ENCODE measurements around the gene POU2AF3.
A peak's percentile ranks its signal among the peaks of the same experiment; 100 is the strongest.
"Not testable (repeated sequence)": the region's sequence is repeated elsewhere in the genome, so short reads cannot be mapped to it uniquely, and the experiment has no call there.

Gene POU2AF3, protein sequence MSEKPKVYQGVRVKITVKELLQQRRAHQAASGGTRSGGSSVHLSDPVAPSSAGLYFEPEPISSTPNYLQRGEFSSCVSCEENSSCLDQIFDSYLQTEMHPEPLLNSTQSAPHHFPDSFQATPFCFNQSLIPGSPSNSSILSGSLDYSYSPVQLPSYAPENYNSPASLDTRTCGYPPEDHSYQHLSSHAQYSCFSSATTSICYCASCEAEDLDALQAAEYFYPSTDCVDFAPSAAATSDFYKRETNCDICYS

DNA sequence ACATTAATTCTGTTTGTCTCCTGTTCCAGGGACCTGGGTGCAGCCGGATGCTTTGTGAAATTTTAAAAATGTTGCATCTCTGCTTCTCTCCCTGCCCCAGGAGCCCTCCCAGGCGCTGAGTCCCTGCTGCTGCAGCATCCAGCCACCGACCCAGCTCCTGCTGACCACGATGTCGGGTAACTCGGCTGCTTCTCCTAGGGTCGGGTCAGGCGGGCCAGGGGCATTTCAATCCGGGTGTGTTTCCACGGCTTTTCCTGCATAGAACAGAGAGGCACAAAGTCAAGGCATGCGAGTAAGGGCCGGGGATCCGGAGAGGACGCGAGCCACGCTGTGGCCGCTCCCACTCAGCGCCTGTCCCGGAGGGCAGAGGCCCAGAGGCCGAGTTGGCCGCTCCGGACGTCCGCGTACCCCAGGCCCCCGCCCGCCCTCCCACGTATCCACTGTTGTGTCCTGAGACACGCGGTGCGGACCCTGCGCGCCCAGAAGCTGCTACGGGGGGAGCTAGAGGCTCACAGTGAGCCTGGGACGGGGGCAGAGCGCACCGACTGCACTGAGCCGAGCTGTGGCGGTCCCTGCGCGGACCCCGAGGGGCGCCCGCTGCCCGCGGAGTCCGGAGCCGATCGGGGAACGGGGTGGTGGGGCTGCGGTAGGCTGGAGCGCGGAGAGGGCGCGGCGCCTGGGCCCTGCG, at the start of gene POU2AF3:
TSS of gene POU2AF3 (plus strand) at position 134 of the 688 bp plus-strand sequence. CDS start at position 170, 36 bp downstream.
- Histone ChIP-seq H3K36me3 (ENCODE audit: control insufficient read depth, insufficient read depth, low read length) (no peaks in the 10 kb centered on the region), H3K4me1 (ENCODE audit: control insufficient read depth, insufficient read depth, low read length) (peaks cover 22% of the 10 kb centered on the region), H3K4me3 (ENCODE audit: low read length) (peak within 1 kb of the TSS; percentile 84), H3K9ac (ENCODE audit: low read length) (peak within 1 kb of the TSS; percentile 85), H3K27ac (ENCODE audit: low read depth, low read length) (peak within 1 kb of the TSS; percentile 94), H3K27me3 (ENCODE audit: control insufficient read depth, insufficient read depth, low read length) (no peaks in the 10 kb centered on the region)

DNA sequence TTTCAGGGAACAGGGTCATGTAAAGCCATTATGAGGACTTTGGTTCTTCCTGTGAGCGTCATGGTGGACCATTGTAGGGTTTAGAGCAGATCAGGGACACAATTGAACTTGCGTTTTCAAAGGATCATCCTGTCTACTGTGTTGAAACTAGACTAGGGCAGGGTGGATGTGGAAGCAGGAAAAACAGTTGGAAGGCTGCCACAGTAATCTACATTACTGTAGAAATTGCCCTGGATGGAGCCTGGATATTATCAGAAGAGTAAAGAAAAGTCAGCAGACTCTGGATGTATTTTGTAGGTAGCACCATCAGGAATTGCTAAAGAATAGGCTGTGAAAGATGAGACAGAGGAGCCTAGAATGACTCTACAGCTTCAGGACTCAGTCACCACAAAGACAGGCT, 47.4 kb upstream of the POU2AF3 start:
- H3K4me1 ChIP-seq (ENCODE audit: control insufficient read depth, insufficient read depth, low read length) = no peaks in the 10 kb centered on the region
- H3K4me3 ChIP-seq (ENCODE audit: low read length) = no peak overlapping the region
- H3K27me3 ChIP-seq (ENCODE audit: control insufficient read depth, insufficient read depth, low read length) = no peaks in the 10 kb centered on the region
- no peaks in the 10 kb centered on the region for H3K36me3 ChIP-seq (ENCODE audit: control insufficient read depth, insufficient read depth, low read length)
- no peak overlapping the region for H3K9ac ChIP-seq (ENCODE audit: low read length)
- H3K27ac ChIP-seq (ENCODE audit: low read depth, low read length) = no peak overlapping the region

DNA sequence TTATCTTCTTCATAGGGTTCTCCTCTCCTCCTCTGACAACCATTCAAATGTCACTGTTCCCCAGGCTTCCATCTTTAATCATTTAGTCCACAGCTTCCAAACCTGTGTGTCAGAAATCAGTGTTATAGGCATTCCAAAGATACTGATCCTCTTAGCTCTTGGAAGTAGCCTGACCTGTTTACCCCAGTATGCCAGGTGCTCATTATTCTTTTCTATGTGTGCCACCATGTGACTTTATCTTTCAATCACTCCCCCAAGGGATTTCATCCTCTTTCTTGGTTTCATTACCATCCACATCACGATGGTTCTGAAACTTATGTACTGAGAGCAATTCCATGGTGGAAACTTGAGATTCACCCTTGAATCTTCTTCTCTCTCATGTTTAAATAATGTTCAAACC, 45.2 kb upstream of the POU2AF3 start:
- Histone ChIP-seq H3K36me3 (ENCODE audit: control insufficient read depth, insufficient read depth, low read length) (no peaks in the 10 kb centered on the region), H3K4me1 (ENCODE audit: control insufficient read depth, insufficient read depth, low read length) (no peaks in the 10 kb centered on the region), H3K4me3 (ENCODE audit: low read length) (no peak overlapping the region), H3K27ac (ENCODE audit: low read depth, low read length) (no peak overlapping the region), H3K9ac (ENCODE audit: low read length) (no peak overlapping the region), H3K27me3 (ENCODE audit: control insufficient read depth, insufficient read depth, low read length) (no peaks in the 10 kb centered on the region)

DNA sequence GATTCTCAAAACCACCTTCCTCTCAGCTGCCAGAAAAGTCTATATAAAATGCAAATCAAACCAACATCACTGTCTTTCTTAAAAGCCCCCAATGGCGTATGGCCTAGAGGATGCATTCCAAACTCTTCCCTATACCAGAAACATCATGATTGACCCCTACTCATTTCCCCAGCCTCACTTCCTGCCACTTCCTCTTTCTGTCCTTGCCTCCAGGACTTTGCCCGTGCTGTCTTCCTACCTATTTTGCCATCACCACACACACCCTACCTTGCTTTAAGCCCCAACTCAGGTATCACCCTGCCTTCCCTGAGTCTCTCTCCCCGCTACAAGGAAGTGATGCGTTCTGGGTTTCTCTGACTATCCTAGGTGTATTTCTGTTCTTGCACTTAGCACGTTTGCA, 44.7 kb upstream of the POU2AF3 start:
- Histone ChIP-seq H3K4me1 (ENCODE audit: control insufficient read depth, insufficient read depth, low read length) (no peaks in the 10 kb centered on the region), H3K27ac (ENCODE audit: low read depth, low read length) (no peak overlapping the region), H3K36me3 (ENCODE audit: control insufficient read depth, insufficient read depth, low read length) (no peaks in the 10 kb centered on the region), H3K9ac (ENCODE audit: low read length) (no peak overlapping the region), H3K4me3 (ENCODE audit: low read length) (no peak overlapping the region), H3K27me3 (ENCODE audit: control insufficient read depth, insufficient read depth, low read length) (no peaks in the 10 kb centered on the region)

DNA sequence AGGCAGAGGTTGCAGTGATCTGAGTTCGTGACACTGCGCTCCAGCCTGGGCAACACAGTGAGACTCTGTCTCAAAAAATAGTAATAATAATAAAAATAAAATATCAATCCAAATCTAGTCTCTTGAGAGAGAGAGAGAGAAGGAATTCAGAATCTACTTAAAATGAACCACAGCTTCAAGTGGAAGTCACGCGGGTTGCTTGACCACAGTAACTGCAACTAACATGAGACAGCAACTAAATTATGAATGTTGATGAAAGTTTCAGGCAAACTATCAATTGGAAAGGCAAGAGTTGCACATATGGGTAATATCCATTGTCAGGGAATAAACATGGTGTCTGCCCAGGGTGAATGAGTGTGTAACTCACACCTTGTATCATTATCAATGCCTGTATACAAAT, 40.3 kb upstream of the POU2AF3 start:
- Histone ChIP-seq H3K9ac (ENCODE audit: low read length) (no peak overlapping the region), H3K4me3 (ENCODE audit: low read length) (no peak overlapping the region), H3K27ac (ENCODE audit: low read depth, low read length) (no peak overlapping the region), H3K27me3 (ENCODE audit: control insufficient read depth, insufficient read depth, low read length) (no peaks in the 10 kb centered on the region), H3K36me3 (ENCODE audit: control insufficient read depth, insufficient read depth, low read length) (no peaks in the 10 kb centered on the region), H3K4me1 (ENCODE audit: control insufficient read depth, insufficient read depth, low read length) (no peaks in the 10 kb centered on the region)

DNA sequence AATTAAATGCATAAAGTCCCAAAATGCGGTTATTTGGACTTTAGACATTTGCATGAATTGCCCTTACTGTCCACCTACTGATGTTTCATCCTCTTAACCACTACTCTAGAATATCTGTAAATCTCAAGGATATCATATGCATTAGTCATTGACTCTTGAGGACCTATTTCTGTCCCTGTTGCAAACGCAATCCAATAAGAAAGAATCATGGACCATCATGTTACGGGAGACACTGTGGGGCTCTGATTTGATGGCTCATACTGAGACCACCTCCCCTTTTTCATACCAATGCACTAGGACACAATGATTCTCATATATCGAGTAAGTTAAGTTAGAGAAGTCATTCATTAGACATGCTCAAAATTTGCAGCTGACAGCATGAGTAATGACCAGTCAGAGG, 38.5 kb upstream of the POU2AF3 start:
- no peaks in the 10 kb centered on the region for H3K4me1 ChIP-seq (ENCODE audit: control insufficient read depth, insufficient read depth, low read length)
- no peak overlapping the region for H3K4me3 ChIP-seq (ENCODE audit: low read length)
- no peaks in the 10 kb centered on the region for H3K27me3 ChIP-seq (ENCODE audit: control insufficient read depth, insufficient read depth, low read length)
- no peak overlapping the region for H3K9ac ChIP-seq (ENCODE audit: low read length)
- H3K27ac ChIP-seq (ENCODE audit: low read depth, low read length) = no peak overlapping the region
- no peaks in the 10 kb centered on the region for H3K36me3 ChIP-seq (ENCODE audit: control insufficient read depth, insufficient read depth, low read length)

DNA sequence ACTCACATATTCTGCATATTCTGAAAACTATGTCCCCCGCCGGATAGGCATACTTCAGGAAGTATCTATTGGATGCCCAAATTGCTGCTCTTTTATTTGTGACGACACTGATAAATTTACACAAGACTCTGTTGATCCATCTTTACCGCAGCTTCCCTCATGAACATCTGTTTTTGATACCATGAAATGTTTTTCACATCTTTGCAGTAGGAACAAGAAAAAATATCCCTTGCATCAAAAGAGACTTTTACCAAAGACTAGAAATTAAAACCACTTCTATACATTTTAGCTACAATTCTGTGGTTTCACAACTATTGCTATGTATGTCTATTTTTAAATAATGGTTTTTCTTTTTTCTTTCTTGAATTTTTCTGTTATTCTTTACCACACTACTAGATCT, 37.5 kb upstream of the POU2AF3 start:
- Histone ChIP-seq H3K36me3 (ENCODE audit: control insufficient read depth, insufficient read depth, low read length) (no peaks in the 10 kb centered on the region), H3K27ac (ENCODE audit: low read depth, low read length) (no peak overlapping the region), H3K9ac (ENCODE audit: low read length) (no peak overlapping the region), H3K4me3 (ENCODE audit: low read length) (no peak overlapping the region), H3K27me3 (ENCODE audit: control insufficient read depth, insufficient read depth, low read length) (no peaks in the 10 kb centered on the region), H3K4me1 (ENCODE audit: control insufficient read depth, insufficient read depth, low read length) (no peaks in the 10 kb centered on the region)

DNA sequence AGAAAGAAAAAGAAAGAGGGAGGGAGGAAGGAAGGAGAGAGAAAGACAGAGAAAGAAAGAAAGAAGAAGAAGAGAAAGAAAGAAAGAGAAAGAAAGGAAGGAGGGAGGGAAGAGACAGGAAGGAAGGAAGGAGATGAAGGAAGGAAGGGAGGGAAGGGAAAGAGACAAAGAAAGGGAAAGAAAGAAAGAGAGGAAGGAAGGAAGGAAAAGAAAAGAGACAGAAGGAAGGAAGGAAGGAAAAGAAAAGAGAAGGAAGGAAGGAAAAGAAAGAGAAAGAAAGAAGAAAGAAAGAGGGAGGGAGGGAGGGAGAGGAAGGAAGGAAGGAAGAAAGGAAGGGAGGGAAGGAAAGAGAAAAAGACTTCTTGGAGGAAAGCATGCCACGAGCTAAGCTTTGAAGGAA, 33.7 kb upstream of the POU2AF3 start:
- H3K27me3 ChIP-seq (ENCODE audit: control insufficient read depth, insufficient read depth, low read length) = no peaks in the 10 kb centered on the region
- no peak overlapping the region for H3K4me3 ChIP-seq (ENCODE audit: low read length)
- no peak overlapping the region for H3K27ac ChIP-seq (ENCODE audit: low read depth, low read length)
- no peaks in the 10 kb centered on the region for H3K36me3 ChIP-seq (ENCODE audit: control insufficient read depth, insufficient read depth, low read length)
- H3K9ac ChIP-seq (ENCODE audit: low read length) = no peak overlapping the region
- H3K4me1 ChIP-seq (ENCODE audit: control insufficient read depth, insufficient read depth, low read length) = peaks cover 3% of the 10 kb centered on the region

DNA sequence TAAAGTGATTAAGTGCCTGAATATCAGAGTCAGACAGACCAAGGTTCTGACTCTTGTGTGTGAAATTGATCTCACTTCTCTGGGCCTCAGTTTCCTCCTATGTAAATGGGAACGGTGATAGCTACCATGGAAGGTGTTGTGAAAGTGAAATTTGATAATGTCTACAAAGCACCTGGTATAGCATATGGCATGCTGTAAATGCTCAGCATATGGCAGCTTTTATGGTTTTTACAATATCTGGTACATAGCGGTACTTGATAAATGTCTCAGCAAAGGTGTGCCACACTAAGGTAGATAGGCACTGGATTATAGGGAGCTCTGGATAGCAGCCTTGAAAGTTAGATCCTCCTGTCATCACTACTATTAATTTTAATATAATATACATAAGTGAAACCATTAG, 32.9 kb upstream of the POU2AF3 start:
- H3K27ac ChIP-seq (ENCODE audit: low read depth, low read length) = no peak overlapping the region
- peaks cover 3% of the 10 kb centered on the region for H3K4me1 ChIP-seq (ENCODE audit: control insufficient read depth, insufficient read depth, low read length)
- no peak overlapping the region for H3K9ac ChIP-seq (ENCODE audit: low read length)
- no peaks in the 10 kb centered on the region for H3K27me3 ChIP-seq (ENCODE audit: control insufficient read depth, insufficient read depth, low read length)
- H3K4me3 ChIP-seq (ENCODE audit: low read length) = no peak overlapping the region
- no peaks in the 10 kb centered on the region for H3K36me3 ChIP-seq (ENCODE audit: control insufficient read depth, insufficient read depth, low read length)

DNA sequence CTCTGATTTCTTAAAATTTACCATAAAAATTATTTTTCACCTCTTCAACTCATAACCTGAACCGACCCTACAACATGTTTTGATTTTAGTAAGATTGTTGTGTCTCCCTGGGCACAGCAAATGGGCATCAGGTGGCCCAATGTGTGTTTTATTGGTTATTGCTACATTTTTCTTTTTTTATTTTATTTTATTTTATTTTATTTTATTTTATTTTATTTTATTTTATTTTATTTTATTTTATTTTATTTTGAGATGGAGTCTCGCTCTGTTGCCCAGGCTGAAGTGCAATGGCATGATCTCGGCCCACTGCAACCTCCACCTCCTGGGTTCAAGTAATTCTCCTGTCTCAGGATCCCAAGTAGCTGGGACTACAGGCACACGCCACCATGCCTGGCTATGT, 30.0 kb upstream of the POU2AF3 start:
- not testable (repeated sequence) for H3K4me3 ChIP-seq (ENCODE audit: low read length); H3K27ac ChIP-seq (ENCODE audit: low read depth, low read length); H3K27me3 ChIP-seq (ENCODE audit: control insufficient read depth, insufficient read depth, low read length); H3K36me3 ChIP-seq (ENCODE audit: control insufficient read depth, insufficient read depth, low read length); H3K9ac ChIP-seq (ENCODE audit: low read length); H3K4me1 ChIP-seq (ENCODE audit: control insufficient read depth, insufficient read depth, low read length)

DNA sequence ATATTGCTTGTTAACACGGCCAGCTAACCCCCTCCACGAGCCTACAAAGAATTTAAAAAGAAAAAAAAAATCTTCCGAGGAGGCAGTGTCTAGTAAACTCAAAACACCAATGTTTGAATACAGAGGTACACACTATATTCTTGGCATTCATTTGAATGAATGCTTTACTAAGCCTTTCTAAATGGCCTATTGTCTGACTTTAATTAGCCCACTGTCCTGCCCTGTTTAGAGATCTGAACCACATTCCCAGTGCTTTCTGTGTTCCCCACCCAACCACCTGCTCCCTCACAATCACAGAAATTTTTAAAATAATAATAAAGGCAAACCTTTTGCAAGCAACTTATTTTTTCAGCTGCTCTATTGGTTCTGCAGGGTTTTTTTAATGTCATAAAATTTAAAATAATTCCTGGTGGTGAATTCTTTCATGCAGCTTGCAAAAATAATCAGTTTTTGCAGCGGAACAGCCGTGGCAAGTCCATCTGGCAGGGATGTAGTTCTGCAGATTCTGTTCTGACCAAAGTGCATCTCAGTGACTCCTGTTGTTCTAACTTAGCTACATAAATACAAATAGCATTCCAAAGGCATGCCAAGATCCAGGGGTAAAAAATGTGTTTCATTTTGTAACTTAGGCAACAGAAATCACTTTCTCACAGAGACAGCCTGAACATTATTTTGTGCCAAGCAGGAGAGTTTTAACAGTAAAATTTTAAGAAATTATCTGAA, 29.0 kb upstream of the POU2AF3 start:
- Histone ChIP-seq H3K27ac (ENCODE audit: low read depth, low read length) (no peak overlapping the region), H3K4me3 (ENCODE audit: low read length) (no peak overlapping the region), H3K27me3 (ENCODE audit: control insufficient read depth, insufficient read depth, low read length) (no peaks in the 10 kb centered on the region), H3K36me3 (ENCODE audit: control insufficient read depth, insufficient read depth, low read length) (no peaks in the 10 kb centered on the region), H3K4me1 (ENCODE audit: control insufficient read depth, insufficient read depth, low read length) (peaks cover 3% of the 10 kb centered on the region), H3K9ac (ENCODE audit: low read length) (no peak overlapping the region)

DNA sequence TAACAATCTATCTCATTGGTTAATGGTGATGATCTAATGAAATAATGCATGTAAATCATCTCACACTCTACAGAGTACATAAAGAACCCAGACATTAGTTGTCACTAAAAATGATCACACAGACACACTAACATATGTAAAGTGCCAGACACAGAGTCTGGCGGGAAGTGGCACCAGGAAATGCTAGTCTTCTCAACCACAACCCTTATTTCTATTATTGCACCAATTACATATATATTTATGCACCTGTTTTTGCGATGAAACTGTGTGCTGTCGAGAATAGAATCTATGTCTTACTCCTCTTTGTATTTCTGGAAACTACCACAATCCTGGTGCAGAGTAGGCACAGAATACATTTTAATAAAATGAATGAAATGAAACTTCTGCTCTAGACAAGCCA, 25.9 kb upstream of the POU2AF3 start:
- Histone ChIP-seq H3K4me1 (ENCODE audit: control insufficient read depth, insufficient read depth, low read length) (peaks cover 3% of the 10 kb centered on the region), H3K27me3 (ENCODE audit: control insufficient read depth, insufficient read depth, low read length) (no peaks in the 10 kb centered on the region), H3K27ac (ENCODE audit: low read depth, low read length) (no peak overlapping the region), H3K9ac (ENCODE audit: low read length) (no peak overlapping the region), H3K36me3 (ENCODE audit: control insufficient read depth, insufficient read depth, low read length) (no peaks in the 10 kb centered on the region), H3K4me3 (ENCODE audit: low read length) (no peak overlapping the region)

All from rectal smooth muscle tissue (tissue), 1 donor.